NK-92 treated with Interleukin-12 subunit alpha and Interleukin-12 subunit beta, amount 100 ng/mL, for 24 hours (cell line): ENCODE measurements around the gene RHOT2.
A peak's percentile ranks its signal among the peaks of the same experiment; 100 is the strongest.

Experiments
- DNase-seq: peaks from one replicate; lab custom pipeline; 2025; lab: John Stamatoyannopoulos, UW

RHOT2 gene

DNA sequence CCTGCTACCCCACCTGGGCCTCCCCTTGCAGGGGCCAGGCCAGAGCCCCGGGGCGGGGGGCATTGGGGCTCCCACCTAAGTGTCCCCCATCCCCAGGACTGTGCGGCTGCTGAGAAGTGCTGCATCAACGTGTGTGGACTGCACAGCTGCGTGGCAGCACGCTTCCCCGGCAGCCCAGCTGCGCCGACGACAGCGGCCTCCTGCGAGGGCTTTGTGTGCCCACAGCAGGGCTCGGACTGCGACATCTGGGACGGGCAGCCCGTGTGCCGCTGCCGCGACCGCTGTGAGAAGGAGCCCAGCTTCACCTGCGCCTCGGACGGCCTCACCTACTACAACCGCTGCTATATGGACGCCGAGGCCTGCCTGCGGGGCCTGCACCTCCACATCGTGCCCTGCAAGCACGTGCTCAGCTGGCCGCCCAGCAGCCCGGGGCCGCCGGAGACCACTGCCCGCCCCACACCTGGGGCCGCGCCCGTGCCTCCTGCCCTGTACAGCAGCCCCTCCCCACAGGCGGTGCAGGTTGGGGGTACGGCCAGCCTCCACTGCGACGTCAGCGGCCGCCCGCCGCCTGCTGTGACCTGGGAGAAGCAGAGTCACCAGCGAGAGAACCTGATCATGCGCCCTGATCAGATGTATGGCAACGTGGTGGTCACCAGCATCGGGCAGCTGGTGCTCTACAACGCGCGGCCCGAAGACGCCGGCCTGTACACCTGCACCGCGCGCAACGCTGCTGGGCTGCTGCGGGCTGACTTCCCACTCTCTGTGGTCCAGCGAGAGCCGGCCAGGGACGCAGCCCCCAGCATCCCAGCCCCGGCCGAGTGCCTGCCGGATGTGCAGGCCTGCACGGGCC lies 35.2 kb upstream of the RHOT2 start:
- no peak for DNase-seq

DNA sequence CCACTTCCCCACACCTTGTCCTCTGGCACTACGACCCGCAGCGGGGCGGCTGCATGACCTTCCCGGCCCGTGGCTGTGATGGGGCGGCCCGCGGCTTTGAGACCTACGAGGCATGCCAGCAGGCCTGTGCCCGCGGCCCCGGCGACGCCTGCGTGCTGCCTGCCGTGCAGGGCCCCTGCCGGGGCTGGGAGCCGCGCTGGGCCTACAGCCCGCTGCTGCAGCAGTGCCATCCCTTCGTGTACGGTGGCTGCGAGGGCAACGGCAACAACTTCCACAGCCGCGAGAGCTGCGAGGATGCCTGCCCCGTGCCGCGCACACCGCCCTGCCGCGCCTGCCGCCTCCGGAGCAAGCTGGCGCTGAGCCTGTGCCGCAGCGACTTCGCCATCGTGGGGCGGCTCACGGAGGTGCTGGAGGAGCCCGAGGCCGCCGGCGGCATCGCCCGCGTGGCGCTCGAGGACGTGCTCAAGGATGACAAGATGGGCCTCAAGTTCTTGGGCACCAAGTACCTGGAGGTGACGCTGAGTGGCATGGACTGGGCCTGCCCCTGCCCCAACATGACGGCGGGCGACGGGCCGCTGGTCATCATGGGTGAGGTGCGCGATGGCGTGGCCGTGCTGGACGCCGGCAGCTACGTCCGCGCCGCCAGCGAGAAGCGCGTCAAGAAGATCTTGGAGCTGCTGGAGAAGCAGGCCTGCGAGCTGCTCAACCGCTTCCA lies 34.4 kb upstream of the RHOT2 start:
- DNase-seq, result no peak

DNA sequence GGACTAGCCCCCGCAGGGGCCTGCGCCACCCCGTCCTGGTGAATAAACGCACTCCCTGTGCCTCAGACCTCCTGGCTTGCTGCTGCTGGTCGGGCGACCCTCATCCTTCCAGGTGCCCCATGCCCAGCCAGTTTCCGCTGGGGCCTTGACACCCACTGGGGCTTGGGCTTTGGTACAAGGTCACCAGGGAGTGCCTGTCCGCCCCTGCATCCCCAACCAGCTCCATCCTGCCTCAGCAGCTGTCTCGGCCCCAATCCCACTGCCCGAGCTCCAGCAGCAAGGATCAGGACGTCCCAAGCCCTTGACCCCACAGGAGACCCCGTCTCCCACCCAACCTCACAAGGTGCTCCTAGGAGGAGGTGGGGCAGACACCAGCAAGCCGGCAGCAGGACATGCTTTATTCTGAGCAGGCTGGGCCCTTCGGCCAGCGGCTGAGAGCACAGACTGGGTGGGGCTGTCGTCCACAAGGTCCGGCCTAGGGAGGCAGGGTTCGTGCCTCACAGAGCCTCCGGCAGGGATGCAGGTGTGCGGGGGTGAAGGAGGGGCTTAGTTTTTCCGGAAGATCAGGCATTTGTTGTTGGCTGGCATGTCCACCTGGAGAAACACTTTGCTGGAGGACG lies 33.8 kb upstream of the RHOT2 start:
- no peak for DNase-seq

DNA sequence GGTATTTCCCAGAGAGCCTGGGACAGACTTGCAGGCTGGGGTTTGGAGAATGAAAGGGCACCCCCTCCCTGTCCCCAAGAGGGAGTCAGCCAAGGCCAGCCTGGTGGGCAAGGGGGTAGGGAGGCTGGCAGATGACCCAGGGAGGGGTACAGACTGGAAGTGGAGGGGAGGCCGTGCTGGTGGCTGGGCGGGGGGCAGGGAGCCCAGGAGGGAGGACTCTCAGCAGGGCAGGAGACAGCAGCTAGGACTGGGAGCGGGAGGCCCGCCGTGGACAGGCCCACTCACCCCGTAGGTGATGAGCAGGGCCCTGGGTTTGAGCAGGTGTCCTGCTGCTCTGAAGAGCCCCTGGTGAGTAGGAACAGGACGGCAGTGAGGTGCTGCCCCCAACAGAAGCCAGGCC lies 32.9 kb upstream of the RHOT2 start:
- DNase-seq, result no peak

DNA sequence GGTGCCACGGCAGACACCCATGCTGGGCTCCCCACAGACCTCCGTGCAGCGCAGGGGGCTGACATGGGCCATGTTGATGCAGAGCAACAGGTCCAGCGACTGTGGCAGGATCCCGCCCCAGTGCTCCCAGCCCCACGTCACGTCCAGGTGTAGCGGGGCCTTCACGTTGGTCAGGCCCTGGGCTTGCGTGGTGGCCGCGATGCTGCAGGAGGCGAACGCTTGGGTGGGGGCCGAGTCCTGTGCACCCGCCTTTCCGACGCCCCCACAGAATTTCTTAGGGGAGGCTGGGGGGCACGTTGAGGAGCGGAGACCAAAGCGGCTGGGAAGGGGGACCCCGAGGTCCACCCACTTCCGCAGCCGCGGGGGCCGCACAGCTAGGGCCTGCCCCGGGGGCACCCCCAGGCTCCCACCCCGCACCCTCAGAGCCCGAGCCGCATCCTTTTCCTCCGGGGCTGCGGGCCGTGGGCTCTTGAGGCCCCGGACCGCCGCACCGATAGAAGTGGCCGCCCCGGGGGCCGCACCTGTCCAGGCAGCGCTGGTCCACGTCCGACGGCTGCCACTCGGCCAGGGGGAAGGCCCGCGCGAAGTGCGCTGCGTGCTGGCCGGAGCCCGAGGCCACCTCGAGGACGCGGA lies 32.2 kb upstream of the RHOT2 start:
- no peak for DNase-seq

DNA sequence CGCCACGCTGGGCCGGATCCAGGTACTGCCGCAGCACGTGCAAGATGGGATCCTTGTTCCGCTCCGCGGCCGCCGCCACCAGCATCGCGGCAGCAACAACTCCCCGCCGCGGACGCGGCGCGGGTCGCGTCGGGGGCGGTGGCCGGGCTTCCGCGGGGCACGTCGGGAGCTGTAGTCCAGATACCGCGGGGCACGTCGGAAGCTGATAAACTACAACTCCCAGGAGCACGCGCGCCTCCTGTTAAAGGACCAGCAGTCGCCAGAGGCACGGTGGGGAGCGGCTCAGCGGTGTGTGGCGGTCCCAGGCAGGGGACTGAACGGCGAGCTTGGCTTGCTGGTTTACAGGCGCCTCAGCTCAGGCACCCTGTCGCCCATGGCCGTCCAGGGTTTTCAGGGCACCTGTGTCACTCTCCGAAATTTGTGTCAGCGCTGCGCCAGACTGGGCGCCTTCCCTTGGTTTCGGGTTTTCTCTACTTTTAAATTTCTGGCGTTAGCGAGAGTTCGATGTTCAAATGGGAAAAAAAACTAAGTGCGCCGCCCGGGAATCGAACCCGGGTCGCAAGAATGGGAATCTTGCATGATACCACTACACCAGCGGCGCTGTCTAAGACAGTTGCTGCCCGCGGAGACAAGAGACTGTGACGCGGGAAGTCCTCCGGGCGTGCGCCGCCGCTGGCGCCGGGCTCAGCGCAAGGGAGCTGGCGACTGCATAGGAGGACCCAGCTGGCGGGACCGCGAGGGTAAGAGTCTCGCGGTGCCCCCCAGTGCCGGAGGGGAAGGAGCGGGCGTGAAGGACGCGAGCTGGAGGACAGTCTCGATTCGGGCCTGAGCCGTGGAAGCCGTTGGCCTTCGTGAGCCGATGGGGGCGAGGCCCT lies 31.5 kb upstream of the RHOT2 start, which contains the start of gene METTL26:
METTL26 (minus strand) TSS at position 100 of the 875 bp plus-strand sequence; CDS start at position 85, 15 bp downstream.
- peak; percentile 94 for DNase-seq

DNA sequence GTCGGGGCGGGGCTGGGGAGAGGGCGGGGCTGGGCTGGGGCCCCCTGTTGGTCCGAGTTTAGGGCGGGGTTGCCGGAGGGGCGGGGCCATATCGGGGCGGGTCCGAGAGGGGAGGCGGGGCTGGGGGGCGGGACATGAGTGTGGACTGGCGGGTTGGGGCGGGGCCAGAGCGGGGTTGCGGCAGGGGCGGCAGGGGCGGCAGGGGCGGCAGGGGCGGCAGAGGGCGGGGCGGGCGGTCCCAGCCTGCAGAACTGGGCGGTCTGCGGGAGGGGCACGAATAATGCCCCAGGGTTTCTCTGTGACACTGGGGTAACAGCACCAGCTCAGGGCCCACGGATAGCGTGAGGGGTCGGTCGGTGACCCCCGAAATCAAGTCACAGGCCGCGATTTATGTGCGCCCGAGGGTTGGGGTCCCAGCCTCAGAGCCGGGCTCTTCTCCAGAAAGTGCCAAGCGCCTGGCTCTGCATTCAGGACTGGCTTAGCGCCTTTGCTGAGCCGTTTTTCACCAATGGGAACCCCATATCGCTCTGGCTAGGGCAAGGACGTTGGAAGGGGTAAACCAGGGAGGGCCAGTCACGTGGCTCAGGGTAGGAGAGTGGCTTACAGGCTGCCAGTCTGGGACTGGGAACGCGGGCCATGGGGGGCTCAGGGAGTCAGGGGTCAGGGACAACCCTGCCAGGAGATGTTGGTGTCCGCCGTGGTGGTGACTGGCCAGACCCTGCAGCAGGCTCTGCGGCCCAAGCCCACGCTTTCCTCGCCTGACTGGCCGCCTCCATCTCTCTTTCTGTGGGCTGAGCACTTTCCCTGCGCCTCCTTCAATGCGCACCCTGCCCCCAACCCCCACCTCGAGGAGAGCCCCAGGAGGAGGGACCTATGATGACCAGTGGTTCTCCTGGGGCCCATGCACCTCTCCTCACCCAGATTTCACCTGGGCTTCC lies 30.6 kb upstream of the RHOT2 start:
- peak; percentile 82 for DNase-seq

DNA sequence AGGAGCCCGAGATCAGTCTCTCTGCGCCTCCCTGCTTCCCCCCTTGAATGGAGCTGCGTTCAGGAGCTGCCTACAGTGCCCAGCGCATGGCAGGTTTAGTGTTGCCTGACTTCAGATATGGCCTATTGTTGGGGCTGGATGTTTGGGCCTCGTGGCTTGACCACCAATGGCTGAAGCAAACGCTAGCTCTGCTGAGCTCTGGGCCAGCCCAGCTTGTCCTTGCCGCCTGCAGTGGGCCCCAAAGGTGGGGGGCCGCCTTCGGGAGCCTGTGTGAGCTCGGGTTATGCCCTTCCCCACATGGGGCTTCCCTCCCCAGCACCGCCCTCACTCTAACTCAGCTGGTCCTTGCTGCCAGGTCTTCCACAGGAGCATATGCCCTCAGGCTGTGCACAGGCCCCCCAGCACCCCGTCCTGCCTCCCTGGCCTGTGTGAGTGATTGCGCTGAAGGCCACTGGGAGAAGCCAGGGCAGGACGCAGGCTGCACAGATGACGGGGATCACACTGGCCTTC lies 29.8 kb upstream of the RHOT2 start:
- DNase-seq, result no peak

DNA sequence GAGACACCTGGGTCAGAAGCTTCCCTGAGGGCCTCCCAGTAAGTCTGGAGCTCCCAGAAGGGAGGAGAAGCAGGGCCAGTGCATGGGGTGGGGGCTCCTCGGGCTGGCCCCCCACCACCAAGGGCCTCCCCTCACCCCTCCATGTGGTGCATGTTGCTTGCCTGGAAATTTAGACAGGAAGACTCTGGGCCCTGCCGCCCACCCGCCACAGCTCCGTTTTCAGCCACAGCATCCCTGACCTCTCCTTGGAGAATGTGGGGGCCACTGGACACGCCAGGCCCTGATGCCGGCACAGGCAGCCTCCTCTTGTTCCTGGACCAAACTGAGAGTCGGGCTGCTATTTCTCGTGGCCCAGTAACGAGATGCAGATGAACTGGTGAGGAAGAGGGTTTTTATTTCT lies 29.1 kb upstream of the RHOT2 start:
- DNase-seq, result no peak

DNA sequence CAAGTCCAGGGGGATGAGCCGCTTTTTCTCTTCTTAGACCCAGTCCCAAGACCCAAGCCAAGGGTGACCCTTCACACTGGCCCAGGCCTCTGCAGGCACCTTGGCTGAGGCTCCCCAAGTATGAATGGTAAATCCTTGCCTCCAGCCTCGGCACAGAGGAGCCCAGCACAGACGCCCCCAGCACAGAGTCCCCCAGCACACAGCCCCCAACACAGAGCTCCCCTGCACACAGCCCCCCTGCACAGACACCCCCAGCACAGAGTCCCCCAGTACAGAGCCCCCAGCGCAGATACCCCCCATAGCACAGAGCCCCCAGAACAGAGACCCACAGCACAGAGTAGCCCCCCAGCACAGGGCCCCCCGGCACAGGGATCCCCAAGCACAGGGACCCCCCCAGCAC lies 27.3 kb upstream of the RHOT2 start:
- no peak for DNase-seq

DNA sequence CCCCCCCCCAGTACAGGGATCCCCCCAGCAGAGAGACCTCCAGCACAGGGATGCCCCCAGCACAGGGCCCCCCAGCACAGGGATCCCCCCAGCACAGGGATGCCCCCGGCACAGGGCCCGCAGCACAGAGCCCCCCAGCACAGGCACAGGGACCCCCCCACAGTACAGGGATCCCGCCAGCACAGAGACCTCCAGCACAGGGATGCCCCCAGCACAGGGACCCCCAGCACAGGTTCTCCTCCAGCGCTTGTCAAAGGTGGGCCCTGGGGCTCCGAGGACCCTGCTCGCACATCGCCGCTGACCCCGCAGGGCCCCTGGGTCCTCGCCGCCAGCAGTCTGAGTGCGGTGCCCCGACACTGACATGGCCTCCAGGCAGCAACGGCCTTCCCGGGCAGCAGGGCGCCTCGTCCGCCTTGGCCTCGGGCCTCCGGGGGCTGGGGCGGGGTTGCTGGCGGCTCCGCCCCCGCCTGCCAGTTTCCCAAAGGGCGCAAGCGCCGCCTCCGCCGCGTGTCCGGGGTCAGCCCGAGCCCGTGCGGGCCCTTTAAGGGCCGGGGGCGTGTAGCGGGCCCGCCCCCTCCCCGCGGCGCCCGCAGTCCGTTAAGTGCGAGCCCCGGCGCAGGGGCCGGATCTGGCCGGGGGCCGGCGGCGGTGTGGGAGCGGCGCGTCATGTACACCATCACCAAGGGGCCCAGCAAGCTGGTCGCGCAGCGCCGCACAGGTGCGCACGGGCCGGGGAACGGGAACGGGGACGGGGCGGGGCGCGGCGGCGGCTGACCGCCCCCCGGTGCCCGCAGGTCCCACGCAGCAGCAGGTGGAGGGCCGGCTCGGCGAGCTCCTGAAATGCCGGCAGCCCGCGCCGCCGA lies 26.4 kb upstream of the RHOT2 start, which contains the start of gene MCRIP2:
MCRIP2 (plus strand) TSS at position 503 of the 863 bp plus-strand sequence; CDS start at position 667, 164 bp downstream.
- peak; percentile 36 for DNase-seq

DNA sequence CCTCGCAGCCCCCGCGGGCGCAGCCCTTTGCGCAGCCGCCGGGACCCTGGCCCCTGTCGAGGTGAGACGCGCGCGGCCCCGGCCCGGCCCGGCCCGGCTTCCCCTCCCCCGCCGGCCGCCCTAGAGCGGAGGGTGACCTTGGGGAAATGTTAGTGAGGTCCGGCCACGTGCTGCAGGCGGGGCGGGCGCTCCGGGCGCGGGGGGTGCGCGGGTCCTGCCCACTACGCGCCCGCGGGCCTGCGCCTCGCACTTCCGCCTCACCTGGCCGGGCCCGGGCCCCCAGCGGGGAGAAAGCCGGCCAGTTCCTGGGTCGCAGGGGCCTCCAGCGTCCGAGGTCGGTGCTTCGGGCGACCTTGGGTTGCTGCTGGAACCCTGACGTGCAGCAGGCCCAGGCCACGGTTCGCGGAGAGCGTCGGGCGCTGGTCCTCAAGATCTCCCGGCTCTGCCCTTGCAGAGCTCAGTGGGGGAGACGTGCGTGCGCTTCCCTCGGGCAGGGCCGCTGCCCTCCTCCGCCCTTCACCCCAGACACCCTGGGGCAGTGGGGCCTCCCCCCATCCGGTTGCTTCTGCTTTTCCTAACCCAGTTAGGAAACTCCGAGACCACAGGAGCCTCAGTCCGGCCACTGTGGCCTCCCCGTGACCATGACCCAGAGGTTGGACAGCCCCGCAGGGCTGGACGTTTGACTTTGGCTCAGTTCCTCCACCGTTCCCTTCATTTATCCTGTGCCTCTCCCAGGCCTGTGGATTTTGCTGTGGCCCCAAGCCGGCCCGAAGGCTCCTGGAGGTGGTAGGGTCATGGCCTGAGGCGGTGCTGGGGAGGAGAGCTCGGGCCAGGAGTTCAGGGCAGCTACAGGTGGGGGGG lies 25.5 kb upstream of the RHOT2 start:
- DNase-seq, result no peak

DNA sequence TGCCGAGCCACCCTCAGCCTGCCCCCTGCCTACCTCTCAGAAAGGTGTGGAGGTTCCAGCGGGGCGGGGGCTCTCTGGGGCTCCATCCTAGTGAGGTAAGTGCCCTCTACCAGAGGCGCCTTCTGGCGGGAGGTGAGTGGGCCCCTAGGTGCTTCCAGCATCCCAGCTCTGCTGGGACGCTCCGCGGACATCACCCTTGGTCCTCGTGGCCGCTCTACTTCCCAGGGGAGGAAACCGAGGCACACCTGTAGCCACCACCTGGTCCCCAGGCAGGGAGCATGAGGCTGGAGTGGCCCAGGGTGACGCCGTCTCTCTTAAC lies 24.9 kb upstream of the RHOT2 start:
- DNase-seq, result no peak

DNA sequence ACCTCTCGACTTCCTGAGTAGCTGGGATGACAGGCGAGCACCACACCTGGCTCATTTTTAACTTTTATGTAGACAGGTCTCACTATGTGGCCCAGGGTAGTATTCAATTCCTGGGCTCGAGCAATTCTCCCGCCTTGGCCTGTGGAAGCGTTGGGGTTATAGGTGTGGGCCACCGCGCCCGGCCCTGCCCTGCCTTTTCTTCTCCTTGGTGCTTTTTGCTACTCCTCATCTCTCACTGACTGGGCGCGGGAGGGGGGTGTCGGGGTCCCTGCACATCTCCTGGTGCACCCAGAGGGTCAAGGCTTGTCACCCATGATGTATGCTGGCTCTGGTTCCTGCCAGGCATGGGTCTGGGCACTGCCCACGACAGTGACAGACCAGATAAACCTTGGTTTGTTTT lies 23.4 kb upstream of the RHOT2 start:
- no peak for DNase-seq

DNA sequence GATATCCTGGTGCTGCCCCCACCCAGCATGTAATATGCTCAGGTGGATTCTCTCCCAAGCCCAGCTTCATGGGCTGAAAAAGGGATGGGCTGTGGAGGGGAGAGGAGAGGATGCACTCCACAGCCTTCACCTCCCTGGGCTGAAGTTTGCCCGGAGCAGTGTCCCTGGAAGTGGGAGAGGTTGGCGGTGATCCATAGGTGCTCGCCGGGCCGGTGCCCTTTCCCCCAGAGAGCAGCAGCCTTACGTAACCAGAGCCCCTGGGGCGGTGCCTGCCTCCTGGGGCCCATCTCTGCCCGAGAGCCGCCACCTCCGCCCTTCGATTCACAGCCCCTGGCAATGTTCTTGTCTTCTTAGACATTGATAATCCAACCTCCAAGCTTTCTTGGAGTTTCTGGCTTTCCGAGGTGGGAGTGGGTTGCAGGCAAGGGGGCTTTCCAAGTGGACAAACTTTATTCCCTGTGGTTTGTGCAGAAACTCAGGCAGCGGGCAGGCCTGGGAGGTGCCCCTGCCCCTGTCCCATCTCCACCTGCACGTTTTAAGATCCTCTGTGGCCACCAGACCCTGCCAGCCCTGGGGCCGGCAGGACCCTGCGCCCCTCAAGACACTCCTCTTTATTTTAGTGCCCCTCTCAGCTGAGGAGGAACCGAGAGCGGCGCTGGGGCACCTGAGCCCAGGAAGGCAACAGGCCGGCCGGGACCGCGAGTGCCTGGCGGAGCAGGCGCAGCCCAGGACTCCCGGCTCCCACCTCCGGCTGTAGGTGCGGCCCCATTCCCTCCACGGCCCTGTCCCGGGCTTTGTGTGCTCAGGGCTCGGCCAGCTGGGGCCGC lies 21.9 kb upstream of the RHOT2 start:
- no peak for DNase-seq

DNA sequence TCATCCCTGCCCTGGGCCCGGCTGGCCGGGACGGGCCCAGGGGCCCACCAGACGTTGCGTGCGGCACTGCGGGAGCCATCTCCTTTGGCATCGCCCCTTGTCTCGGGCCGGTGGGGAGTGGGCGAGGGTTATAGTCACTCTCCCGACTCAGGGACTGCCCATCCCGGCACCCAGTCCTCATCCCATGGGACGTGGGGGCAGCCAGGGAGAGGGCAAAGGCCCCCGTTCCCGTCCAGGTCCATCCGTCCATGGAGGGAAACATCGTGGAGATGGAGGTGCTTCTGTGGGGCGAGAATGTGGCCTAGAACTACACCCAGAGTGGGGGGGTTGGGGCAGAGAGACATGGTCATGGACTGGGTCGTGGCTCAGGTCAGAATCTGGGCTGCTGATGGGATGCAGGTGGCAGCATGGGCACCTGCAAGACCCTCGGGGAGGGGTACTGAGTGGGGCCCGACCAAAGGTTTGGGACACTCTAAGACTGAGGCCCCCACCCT lies 21.2 kb upstream of the RHOT2 start:
- no peak for DNase-seq
